HepG2 (cell line): Measurements from ENCODE around the gene COMMD4. TPM values are rescaled to one million over a fixed set of nuclear protein-coding genes. Genes with fewer than 3 reads are reported as not detected.

Source experiments
- CBFB ChIP-seq: sonication (generic); formaldehyde crosslinking; IDR thresholded peaks from 2 replicates; pipeline ENCODE4 v1.4.0; 2020; ENCODE audit warnings: missing genetic modification reagents
- CCAR2 ChIP-seq: fragments of 200-400 bp; formaldehyde crosslinking; optimal IDR thresholded peaks from 2 replicates; pipeline ENCODE3; 2018; ENCODE audit warnings: low read depth, mild to moderate bottlenecking, low read length, moderate library complexity
- ETS1 ChIP-seq: sonication (generic); formaldehyde crosslinking; IDR thresholded peaks from 2 replicates; pipeline ENCODE4 v1.4.0; 2020; ENCODE audit warnings: missing genetic modification reagents
- FLYWCH1 ChIP-seq: sonication (generic); formaldehyde crosslinking; IDR thresholded peaks from 2 replicates; pipeline ENCODE4 v1.8.1; 2023; ENCODE audit warnings: mild to moderate bottlenecking, missing genetic modification reagents
- HOXA5 ChIP-seq: sonication (generic); formaldehyde crosslinking; IDR thresholded peaks from 2 replicates; pipeline ENCODE4 v1.4.0; 2020; ENCODE audit warnings: missing genetic modification reagents
- KLF13 ChIP-seq: sonication (generic); formaldehyde crosslinking; IDR thresholded peaks from 2 replicates; pipeline ENCODE4 v1.4.0; 2020; ENCODE audit warnings: mild to moderate bottlenecking, missing genetic modification reagents
- MAX ChIP-seq: IDR thresholded peaks from 2 replicates; pipeline ENCODE4 v1.6.1; 2012; ENCODE audit warnings: inconsistent platforms
- PHF21A ChIP-seq: sonication (generic); formaldehyde crosslinking; IDR thresholded peaks from 2 replicates; pipeline ENCODE4 v1.5.0; 2020; ENCODE audit warnings: mild to moderate bottlenecking, missing genetic modification reagents
- POLR2AphosphoS2 ChIP-seq: IDR thresholded peaks from 2 replicates; pipeline ENCODE4 v1.6.1; 2011; ENCODE audit warnings: low read depth, low read length, improper control_type of control experiment
- PRDM10 ChIP-seq: sonication (generic); formaldehyde crosslinking; IDR thresholded peaks from 2 replicates; pipeline ENCODE4 v1.4.0; 2020; ENCODE audit warnings: low read depth, missing genetic modification reagents
- SRSF1 ChIP-seq: fragments of 200-400 bp; formaldehyde crosslinking; optimal IDR thresholded peaks from 2 replicates; pipeline ENCODE3; 2017; ENCODE audit warnings: mild to moderate bottlenecking, low read depth, low read length, moderate library complexity
- SSRP1 ChIP-seq: IDR thresholded peaks from 2 replicates; pipeline ENCODE4 v1.6.1; 2016; ENCODE audit warnings: control low read depth
- TCF7L2 ChIP-seq: IDR thresholded peaks from 2 replicates; pipeline ENCODE4 v1.6.1; 2011; ENCODE audit warnings: mild to moderate bottlenecking, low read depth, low read length, moderate library complexity
- ZFP36 ChIP-seq: fragments of 150-350 bp; IDR thresholded peaks from 2 replicates; pipeline ENCODE4 v1.6.1; 2018; ENCODE audit warnings: borderline replicate concordance, low read length, low read depth; ENCODE audit not compliant: partially characterized antibody
- ZNF558 ChIP-seq: sonication (generic); formaldehyde crosslinking; IDR thresholded peaks from 2 replicates; pipeline ENCODE4 v1.9.0; 2022; ENCODE audit warnings: mild to moderate bottlenecking, missing genetic modification reagents, borderline replicate concordance
- polyA plus RNA-seq, 8 experiments: library from polyadenylated mRNA; depleted of rRNA in 3 of 8; stranded (reverse) in 7 of 8; unstranded in 1 of 8; fragments of >200 nt; fragmentation: Illumina TruSeq in 4 of 8; extraction: Trizol in 4 of 8; gene quantifications; 2 replicates each; pipeline versions ENCODE4 v1.2.1 to v1.2.3, GENCODE V29; 2011 to 2016; ENCODE audit warnings: low read depth in 4 of 8, missing spikeins in 1 of 8, mixed read lengths in 1 of 8; ENCODE audit not compliant: insufficient read depth in 1 of 8
- total RNA-seq, 5 experiments: library from RNA; depleted of rRNA; stranded (reverse); fragments of >200 nt; fragmentation: Illumina TruSeq; extraction: Trizol; gene quantifications; 2 replicates each; pipeline ENCODE4 v1.2.3, GENCODE V29; 2016; ENCODE audit warnings: low read depth in 1 of 5
- TF ChIP-seq, protein P1 (sequence below): sonication (generic); formaldehyde crosslinking; IDR thresholded peaks from 2 replicates; pipeline ENCODE4 v1.5.1; 2020; ENCODE audit warnings: missing genetic modification reagents, mild to moderate bottlenecking, borderline replicate concordance
- TF ChIP-seq, protein P2 (sequence below), 2 experiments: sonication (generic) in 1 of 2; formaldehyde crosslinking in 1 of 2; IDR thresholded peaks; 2 replicates each; pipeline versions ENCODE4 v1.4.0 to v1.6.1; 2016 to 2020; ENCODE audit warnings: borderline replicate concordance in 1 of 2, low read depth in 1 of 2, mild to moderate bottlenecking in 1 of 2, missing genetic modification reagents in 1 of 2

The COMMD4 gene
- total and polyA plus RNA-seq, 2 of the 13 experiments (the other 11 are each of a cell fraction or from before 2014, with no cell fraction given), result 45.8 to 89.9 TPM

GRCh38 chr15:75367913-75368688 lies 32.2 kb downstream of the COMMD4 start, which contains the start of gene MAN2C1 (continued):
- TF ChIP-seq, protein P1, sequence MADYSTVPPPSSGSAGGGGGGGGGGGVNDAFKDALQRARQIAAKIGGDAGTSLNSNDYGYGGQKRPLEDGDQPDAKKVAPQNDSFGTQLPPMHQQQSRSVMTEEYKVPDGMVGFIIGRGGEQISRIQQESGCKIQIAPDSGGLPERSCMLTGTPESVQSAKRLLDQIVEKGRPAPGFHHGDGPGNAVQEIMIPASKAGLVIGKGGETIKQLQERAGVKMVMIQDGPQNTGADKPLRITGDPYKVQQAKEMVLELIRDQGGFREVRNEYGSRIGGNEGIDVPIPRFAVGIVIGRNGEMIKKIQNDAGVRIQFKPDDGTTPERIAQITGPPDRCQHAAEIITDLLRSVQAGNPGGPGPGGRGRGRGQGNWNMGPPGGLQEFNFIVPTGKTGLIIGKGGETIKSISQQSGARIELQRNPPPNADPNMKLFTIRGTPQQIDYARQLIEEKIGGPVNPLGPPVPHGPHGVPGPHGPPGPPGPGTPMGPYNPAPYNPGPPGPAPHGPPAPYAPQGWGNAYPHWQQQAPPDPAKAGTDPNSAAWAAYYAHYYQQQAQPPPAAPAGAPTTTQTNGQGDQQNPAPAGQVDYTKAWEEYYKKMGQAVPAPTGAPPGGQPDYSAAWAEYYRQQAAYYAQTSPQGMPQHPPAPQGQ, result peak; percentile 64; the same call in 1 of the 2 replicates
- TF ChIP-seq PRDM10 (peak; percentile 78), KLF13 (CRISPR knock-in tag) (no peak), CBFB (CRISPR knock-in tag) (peak; percentile 27), TCF7L2 (no peak), FLYWCH1 (CRISPR knock-in tag) (no peak), SSRP1 (CRISPR knock-in tag) (no peak), PHF21A (CRISPR knock-in tag) (no peak; the same call in 1 of the 2 replicates), ZFP36 (peak; percentile 2), SRSF1 (no peak), POLR2AphosphoS2 (peak; percentile 70), ETS1 (CRISPR knock-in tag) (peak; percentile 76; the same call in 1 of the 2 replicates), ZNF558 (0 out of 2 replicates have a peak, but pooled peaks have one; percentile 43), MAX (peak; percentile 64; the same call in 1 of the 2 replicates), HOXA5 (CRISPR knock-in tag) (peak; percentile 33), CCAR2 (no peak)
- TF ChIP-seq, protein P2, sequence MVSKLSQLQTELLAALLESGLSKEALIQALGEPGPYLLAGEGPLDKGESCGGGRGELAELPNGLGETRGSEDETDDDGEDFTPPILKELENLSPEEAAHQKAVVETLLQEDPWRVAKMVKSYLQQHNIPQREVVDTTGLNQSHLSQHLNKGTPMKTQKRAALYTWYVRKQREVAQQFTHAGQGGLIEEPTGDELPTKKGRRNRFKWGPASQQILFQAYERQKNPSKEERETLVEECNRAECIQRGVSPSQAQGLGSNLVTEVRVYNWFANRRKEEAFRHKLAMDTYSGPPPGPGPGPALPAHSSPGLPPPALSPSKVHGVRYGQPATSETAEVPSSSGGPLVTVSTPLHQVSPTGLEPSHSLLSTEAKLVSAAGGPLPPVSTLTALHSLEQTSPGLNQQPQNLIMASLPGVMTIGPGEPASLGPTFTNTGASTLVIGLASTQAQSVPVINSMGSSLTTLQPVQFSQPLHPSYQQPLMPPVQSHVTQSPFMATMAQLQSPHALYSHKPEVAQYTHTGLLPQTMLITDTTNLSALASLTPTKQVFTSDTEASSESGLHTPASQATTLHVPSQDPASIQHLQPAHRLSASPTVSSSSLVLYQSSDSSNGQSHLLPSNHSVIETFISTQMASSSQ (IDR thresholded peaks at IDR 0.05; ENCODE audit: low read depth), result no peak
- TF ChIP-seq, protein P2 (CRISPR knock-in tag; IDR thresholded peaks at IDR 0.05; ENCODE audit: borderline replicate concordance), result no peak; the same call in 1 of the 2 replicates
